Measurements from ENCODE around the gene YKT6.

- TF ChIP-seq CTCF (IDR thresholded peaks at IDR 0.05; ENCODE audit: poor library complexity), result no peak
- no peak for TF ChIP-seq EZH2phosphoT487 (IDR thresholded peaks at IDR 0.05; ENCODE audit: low read depth, severe bottlenecking, unreplicated experiment)
Measured at GRCh38 chr7:44216521-44217222, 15.9 kb downstream of the YKT6 start.
